DOHH2 (cell line): ENCODE results near the gene PIGT.

Source experiments
- H3F3A ChIP-seq: fragments of 200-600 bp; sonication (generic), shearing (Covaris generic); 2 replicates; pipeline ENCODE4 v1.6.0; 2016; ENCODE audit warnings: antibody characterized with exemption, mild to moderate bottlenecking; ENCODE audit not compliant: control insufficient read depth, insufficient read depth
- H3K27ac ChIP-seq: fragments of 200-600 bp; sonication (generic); 2 replicates; pipeline ENCODE4 v1.5.1; 2014; ENCODE audit warnings: low read depth, mild to moderate bottlenecking, low read length, moderate library complexity
- H3K27me3 ChIP-seq: fragments of 200-600 bp; sonication (generic); 2 replicates; pipeline ENCODE4 v1.6.1; 2014; ENCODE audit warnings: mild to moderate bottlenecking, low read length, mixed read lengths; ENCODE audit not compliant: control insufficient read depth
- H3K36me3 ChIP-seq: fragments of 200-600 bp; sonication (generic); 2 replicates; pipeline ENCODE4 v1.6.1; 2014; ENCODE audit warnings: mild to moderate bottlenecking, low read length, moderate library complexity, mixed read lengths; ENCODE audit not compliant: control insufficient read depth
- H3K4me1 ChIP-seq: fragments of 200-600 bp; sonication (generic); 2 replicates; pipeline ENCODE4 v1.6.1; 2014; ENCODE audit warnings: mild to moderate bottlenecking, low read length, mixed read lengths; ENCODE audit not compliant: control insufficient read depth
- H3K4me2 ChIP-seq: fragments of 200-600 bp; sonication (generic); 2 replicates; pipeline ENCODE4 v1.6.0; 2014; ENCODE audit warnings: mild to moderate bottlenecking, low read length, moderate library complexity
- H3K4me3 ChIP-seq: fragments of 200-600 bp; sonication (generic); 2 replicates; pipeline ENCODE4 v1.5.1; 2014; ENCODE audit warnings: mild to moderate bottlenecking, low read length, mixed read lengths
- H3K79me2 ChIP-seq: fragments of 200-600 bp; sonication (generic); 2 replicates; pipeline ENCODE4 v1.6.1; 2014; ENCODE audit warnings: mild to moderate bottlenecking, low read length, mixed read lengths; ENCODE audit not compliant: control insufficient read depth
- H3K9me2 ChIP-seq: fragments of 200-600 bp; sonication (generic); replicated peaks from 2 replicates; pipeline ENCODE4 v1.6.1; 2014; ENCODE audit warnings: mild to moderate bottlenecking, low read length, mixed read lengths; ENCODE audit not compliant: control insufficient read depth
- H3K9me3 ChIP-seq: fragments of 200-600 bp; sonication (generic); 2 replicates; pipeline ENCODE4 v1.6.1; 2014; ENCODE audit warnings: antibody characterized with exemption, low read length, mixed read lengths; ENCODE audit not compliant: control insufficient read depth, insufficient read depth
- H4K20me1 ChIP-seq: fragments of 200-600 bp; sonication (generic); 2 replicates; pipeline ENCODE4 v1.6.0; 2014; ENCODE audit warnings: low read depth, mild to moderate bottlenecking, antibody characterized with exemption, low read length, moderate library complexity; ENCODE audit not compliant: control insufficient read depth, insufficient read depth
- EZH2phosphoT487 ChIP-seq: fragments of 200-600 bp; sonication (generic); IDR thresholded peaks from 2 replicates; pipeline ENCODE4 v1.6.1; 2017; ENCODE audit warnings: borderline replicate concordance, mild to moderate bottlenecking, antibody characterized with exemption, low read length, moderate library complexity, mixed read lengths
- TF ChIP-seq, protein P1 (sequence below): fragments of 200-600 bp; sonication (generic); IDR thresholded peaks from one replicate; pipeline ENCODE4 v1.5.1; 2014; ENCODE audit warnings: antibody characterized with exemption, mild to moderate bottlenecking, low read depth, low read length; ENCODE audit not compliant: poor library complexity, severe bottlenecking

The PIGT gene

DNA sequence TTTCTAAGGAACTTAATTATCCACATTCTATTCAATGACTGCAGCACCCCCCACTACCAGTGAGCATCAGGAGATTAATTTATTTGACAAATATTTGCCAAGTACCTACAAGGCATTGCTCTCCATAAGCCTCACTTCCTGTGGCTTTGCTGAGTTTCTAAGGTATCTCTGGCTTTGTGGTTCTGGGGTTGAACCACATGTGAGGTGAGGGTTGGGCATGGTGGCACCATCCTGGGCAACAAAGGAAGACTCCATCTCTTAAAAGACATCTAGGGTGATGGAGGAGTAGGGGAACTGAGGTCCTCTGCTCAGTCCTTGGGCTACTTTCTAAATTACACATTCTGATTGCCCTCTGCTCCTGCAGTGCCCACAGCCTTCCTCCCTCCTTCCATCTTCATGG is 28.1 kb downstream of the PIGT start:
- H3K4me2 ChIP-seq = no peak overlapping the region
- TF ChIP-seq, protein P1, sequence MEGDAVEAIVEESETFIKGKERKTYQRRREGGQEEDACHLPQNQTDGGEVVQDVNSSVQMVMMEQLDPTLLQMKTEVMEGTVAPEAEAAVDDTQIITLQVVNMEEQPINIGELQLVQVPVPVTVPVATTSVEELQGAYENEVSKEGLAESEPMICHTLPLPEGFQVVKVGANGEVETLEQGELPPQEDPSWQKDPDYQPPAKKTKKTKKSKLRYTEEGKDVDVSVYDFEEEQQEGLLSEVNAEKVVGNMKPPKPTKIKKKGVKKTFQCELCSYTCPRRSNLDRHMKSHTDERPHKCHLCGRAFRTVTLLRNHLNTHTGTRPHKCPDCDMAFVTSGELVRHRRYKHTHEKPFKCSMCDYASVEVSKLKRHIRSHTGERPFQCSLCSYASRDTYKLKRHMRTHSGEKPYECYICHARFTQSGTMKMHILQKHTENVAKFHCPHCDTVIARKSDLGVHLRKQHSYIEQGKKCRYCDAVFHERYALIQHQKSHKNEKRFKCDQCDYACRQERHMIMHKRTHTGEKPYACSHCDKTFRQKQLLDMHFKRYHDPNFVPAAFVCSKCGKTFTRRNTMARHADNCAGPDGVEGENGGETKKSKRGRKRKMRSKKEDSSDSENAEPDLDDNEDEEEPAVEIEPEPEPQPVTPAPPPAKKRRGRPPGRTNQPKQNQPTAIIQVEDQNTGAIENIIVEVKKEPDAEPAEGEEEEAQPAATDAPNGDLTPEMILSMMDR = no peak
- TF ChIP-seq EZH2phosphoT487 = no peak

DNA sequence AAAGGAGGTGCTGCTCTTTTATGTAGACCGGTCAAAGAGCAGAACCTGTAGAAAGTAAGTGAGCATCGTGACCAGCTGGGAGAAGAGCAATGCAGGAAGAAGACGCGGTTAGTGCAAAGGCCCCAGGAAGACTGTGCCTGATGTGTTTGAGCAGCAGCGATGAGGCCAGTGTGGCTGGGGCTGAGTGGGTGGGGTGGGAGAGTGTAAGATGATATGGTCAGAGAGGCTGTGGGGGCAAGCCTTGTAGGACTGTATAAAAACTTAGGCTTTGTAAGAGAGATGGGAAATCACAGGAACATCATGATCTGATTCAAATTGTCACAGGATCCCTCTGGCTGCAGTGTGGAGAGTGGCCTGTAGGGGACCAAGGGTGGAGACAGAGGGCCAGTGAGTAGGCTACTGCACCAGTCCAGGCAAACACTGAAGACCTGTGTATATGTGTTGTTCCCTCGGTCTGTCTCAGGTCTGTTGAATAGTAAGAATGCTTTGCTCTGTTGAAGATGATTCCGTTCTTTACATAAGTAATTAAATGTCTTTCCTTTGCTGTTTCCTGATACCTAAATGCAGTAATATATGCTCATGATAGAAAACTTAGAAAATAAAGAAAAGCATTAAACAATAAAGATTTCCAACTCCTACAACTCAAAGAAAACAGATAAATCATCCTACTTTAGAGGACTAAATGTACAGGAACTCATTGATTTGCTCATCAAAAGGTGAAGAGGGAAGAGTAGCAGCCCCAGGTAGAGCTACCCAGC is 30.0 kb downstream of the PIGT start:
- TF ChIP-seq, protein P1 = peak; percentile 84
- no peak for TF ChIP-seq EZH2phosphoT487
- Histone ChIP-seq H4K20me1 (no peaks in the 10 kb centered on the region), H3K27me3 (peaks cover 15% of the 10 kb centered on the region; the same call in 1 of the 2 replicates), H3K36me3 (no peaks in the 10 kb centered on the region), H3K4me3 (no peak overlapping the region), H3K27ac (no peak overlapping the region), H3K9me3 (no peaks in the 10 kb centered on the region), H3K4me1 (no peaks in the 10 kb centered on the region), H3K4me2 (no peak overlapping the region), H3K79me2 (no peaks in the 10 kb centered on the region), H3K9me2 (no peaks in the 10 kb centered on the region), H3F3A (no peaks in the 10 kb centered on the region)

More for the DNA sequence above, 28.1 kb downstream of the PIGT start:
- Histone ChIP-seq H3K36me3 (no peaks in the 10 kb centered on the region), H3K9me2 (no peaks in the 10 kb centered on the region), H4K20me1 (no peaks in the 10 kb centered on the region), H3K27ac (no peak overlapping the region), H3K9me3 (no peaks in the 10 kb centered on the region), H3K4me1 (no peaks in the 10 kb centered on the region), H3K27me3 (peaks cover 15% of the 10 kb centered on the region; the same call in 1 of the 2 replicates), H3K4me3 (no peak overlapping the region), H3K79me2 (no peaks in the 10 kb centered on the region), H3F3A (no peaks in the 10 kb centered on the region)

DNA sequence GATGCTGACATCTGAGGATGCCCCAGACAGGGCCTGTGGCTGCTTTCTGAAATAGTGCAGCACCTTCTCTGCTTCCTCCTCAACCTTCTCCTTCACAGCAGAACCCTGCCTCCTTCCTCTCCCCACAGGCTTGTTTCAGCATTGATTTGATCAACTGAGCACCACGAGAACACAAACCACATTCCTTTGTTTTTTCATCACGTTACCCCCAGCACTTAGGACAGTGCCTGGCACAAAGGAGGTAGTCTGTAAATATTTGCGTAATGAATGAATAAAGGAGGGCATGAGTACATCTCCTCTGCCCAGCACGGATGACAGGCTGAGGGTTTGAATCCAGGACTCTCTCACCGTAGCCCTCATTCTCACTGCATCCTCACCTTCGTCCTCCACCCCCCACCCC is 32.3 kb downstream of the PIGT start:
- no peak for TF ChIP-seq EZH2phosphoT487
- TF ChIP-seq, protein P1 = no peak
- Histone ChIP-seq H3F3A (no peaks in the 10 kb centered on the region), H3K27ac (no peak overlapping the region), H3K9me3 (no peaks in the 10 kb centered on the region), H3K9me2 (no peaks in the 10 kb centered on the region), H3K4me1 (peaks cover 6% of the 10 kb centered on the region), H4K20me1 (no peaks in the 10 kb centered on the region), H3K27me3 (peaks cover 12% of the 10 kb centered on the region; the same call in 1 of the 2 replicates), H3K79me2 (no peaks in the 10 kb centered on the region), H3K4me2 (no peak overlapping the region), H3K4me3 (no peak overlapping the region), H3K36me3 (no peaks in the 10 kb centered on the region)
